Nephron (organoid): ENCODE measurements around the gene MXRA8.

ENCODE experiments used
- H3K27ac Mint-ChIP-seq, 3 experiments: 2 replicates each; pipeline ENCODE4 v1.8.0; 2020; ENCODE audit warnings: mixed read lengths in 3 of 3, mild to moderate bottlenecking in 2 of 3, moderate library complexity in 1 of 3
- H3K27me3 Mint-ChIP-seq: 2 replicates; pipeline ENCODE4 v1.8.0; 2021; ENCODE audit warnings: low read depth, mild to moderate bottlenecking, moderate library complexity, mixed read lengths
- H3K36me3 Mint-ChIP-seq: 2 replicates; pipeline ENCODE4 v1.8.0; 2020; ENCODE audit warnings: low read depth, mixed read lengths
- H3K4me1 Mint-ChIP-seq: 2 replicates; pipeline ENCODE4 v1.8.0; 2020; ENCODE audit warnings: mixed read lengths
- H3K4me3 Mint-ChIP-seq, 3 experiments: 2 replicates each; pipeline ENCODE4 v1.8.0; 2020; ENCODE audit warnings: mild to moderate bottlenecking in 3 of 3, mixed read lengths in 3 of 3, moderate library complexity in 2 of 3
- H3K9me3 Mint-ChIP-seq: 2 replicates; pipeline ENCODE4 v1.8.0; 2020; ENCODE audit warnings: mixed read lengths
- TF ChIP-seq, protein P1 (sequence below), 3 experiments: fragments of 200-600 bp; sonication (generic); IDR thresholded peaks; one replicate each; pipeline ENCODE4 v1.5.0; 2021; ENCODE audit warnings: antibody characterized with exemption in 3 of 3; ENCODE audit not compliant: unreplicated experiment in 3 of 3

Gene MXRA8

DNA sequence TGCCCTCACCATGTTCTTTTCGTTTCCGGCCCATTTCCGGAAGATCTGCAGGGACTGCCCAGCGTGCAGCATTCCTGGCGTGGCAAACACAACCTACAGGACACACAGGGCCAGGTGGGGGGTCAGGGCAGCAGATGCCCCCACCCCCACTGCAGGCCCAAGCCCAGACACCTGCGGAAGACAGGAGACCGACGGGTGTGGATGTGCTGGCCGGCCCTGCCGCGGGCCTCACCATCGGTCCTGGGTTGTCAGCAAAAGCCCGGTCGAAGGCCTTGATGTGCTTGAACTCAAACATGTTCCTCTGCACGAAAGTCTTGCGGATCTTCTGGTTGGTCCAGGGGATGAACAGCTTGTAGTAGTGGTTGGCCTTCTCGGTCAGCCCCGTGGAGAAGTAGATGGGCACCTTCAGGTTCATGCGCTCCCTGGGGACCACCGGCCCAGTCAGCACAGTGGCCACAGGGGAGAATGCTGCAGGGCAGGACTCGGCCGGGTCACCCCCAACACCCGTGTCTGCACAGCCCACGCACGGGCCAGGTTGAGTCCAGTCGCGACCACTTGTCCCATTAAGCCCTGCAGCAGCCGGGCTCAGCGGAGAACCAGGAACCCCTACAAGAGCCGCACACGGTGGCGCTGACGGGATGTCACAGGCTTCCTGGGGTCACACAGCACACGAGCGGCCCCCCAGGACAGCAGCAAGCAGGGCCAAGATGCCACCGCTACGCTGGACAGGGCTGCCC lies 44.7 kb downstream of the MXRA8 start:
- Mint-ChIP-seq H3K27ac (peak overlapping the region in 1 of 3 experiments; percentile 31), H3K9me3 (no peaks in the 10 kb centered on the region), H3K27me3 (no peaks in the 10 kb centered on the region), H3K4me1 (peaks cover 11% of the 10 kb centered on the region), H3K36me3 (peaks cover 16% of the 10 kb centered on the region), H3K4me3 (no peak overlapping the region)
- TF ChIP-seq, protein P1, sequence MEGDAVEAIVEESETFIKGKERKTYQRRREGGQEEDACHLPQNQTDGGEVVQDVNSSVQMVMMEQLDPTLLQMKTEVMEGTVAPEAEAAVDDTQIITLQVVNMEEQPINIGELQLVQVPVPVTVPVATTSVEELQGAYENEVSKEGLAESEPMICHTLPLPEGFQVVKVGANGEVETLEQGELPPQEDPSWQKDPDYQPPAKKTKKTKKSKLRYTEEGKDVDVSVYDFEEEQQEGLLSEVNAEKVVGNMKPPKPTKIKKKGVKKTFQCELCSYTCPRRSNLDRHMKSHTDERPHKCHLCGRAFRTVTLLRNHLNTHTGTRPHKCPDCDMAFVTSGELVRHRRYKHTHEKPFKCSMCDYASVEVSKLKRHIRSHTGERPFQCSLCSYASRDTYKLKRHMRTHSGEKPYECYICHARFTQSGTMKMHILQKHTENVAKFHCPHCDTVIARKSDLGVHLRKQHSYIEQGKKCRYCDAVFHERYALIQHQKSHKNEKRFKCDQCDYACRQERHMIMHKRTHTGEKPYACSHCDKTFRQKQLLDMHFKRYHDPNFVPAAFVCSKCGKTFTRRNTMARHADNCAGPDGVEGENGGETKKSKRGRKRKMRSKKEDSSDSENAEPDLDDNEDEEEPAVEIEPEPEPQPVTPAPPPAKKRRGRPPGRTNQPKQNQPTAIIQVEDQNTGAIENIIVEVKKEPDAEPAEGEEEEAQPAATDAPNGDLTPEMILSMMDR (IDR thresholded peaks at IDR 0.05; ENCODE audit: unreplicated experiment in 3 of 3) = no peak

DNA sequence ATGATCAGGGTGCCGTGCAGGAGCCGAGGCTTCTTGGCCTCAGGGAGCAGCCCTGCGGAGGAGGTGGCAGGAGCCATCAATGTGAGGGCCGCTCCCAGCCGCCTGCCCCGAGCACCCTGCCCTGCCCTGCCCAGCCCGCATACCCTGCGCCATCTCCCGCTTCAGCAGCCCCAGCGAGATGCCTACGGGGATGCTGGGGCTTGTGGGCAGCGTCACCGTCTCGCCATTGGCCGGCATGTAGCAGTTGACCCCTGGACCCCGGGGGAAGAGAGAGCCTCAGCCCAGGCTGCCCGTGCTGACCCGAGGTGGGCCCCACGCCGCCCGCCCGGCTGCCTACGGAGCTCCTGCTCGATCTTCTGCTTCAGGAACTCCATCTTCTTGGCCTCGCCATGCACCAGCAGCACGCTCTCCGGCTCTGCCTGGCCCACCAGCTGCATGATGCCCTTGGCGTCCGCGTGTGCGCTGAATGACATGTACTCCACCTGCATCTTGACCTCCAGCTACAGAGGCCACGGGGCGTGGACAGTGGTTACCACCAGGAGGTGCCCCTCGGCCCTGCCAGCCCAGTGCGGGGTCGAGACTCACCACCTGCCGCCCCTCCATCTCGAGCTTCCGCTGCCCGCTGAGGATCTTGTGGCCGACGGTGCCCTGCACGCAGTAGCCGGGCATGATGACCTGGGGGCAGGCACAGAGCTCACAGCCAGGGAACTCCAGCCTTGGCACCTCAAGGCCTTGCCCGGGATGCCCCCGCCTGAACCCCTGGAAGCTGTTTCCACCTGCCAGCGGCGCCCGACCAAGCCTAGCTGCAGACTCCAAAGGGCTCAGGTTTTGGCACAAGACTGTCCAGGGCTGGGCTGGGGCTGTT lies 45.7 kb downstream of the MXRA8 start:
- Mint-ChIP-seq H3K27me3 (no peaks in the 10 kb centered on the region), H3K4me3 (no peak overlapping the region), H3K27ac (no peak overlapping the region), H3K9me3 (no peaks in the 10 kb centered on the region), H3K4me1 (peaks cover 5% of the 10 kb centered on the region), H3K36me3 (peaks cover 16% of the 10 kb centered on the region)
- TF ChIP-seq, protein P1 (IDR thresholded peaks at IDR 0.05; ENCODE audit: unreplicated experiment in 3 of 3) = no peak

DNA sequence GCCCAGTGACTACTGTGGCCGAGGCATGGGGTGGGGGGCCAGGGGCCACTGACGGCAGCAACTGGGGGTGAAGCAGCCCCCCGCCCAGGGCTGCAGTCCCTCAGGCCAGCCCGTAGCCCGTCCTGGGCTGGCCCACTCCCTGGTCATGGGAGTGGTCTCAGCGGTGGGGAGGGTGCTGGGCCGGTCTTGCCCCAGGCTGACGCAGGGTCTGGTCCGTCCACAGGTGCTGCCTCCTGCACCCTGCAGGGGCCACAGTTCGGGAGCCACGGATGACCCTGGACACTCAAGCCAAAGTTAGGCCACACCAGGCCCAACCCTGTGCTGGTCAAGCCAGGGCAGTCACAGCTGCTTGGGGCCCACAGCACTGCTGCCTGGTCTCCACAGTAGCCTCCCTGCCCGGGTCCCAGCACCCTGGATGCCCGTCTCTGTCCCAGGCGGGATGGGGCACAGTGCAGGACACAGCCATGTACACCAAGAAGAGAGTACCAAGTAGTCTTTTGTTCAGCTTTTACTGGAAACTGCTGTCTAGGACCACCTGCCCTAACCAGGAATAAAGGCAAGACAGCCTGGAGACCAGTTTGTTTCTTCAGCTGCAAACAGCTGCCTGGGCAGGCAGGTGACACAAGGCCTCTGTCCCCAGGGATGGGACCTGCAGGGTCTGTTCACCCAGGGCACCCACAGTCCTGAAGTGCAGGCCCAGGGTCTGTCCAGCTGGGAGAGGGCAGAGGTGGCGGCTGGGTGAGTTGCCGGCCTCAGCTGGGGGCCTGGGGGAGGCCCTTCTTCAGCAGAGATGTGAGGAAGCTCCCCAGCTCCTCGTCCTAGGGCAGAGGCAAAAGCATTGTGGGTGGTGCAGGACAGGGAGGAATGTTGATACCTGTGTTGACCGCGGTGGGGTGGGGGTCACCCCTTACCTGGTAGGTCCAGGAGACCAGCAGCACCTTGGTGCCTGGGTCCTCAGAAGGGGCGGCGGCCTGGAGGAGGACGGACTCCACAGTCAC lies 46.9 kb downstream of the MXRA8 start:
- TF ChIP-seq, protein P1 (IDR thresholded peaks at IDR 0.05; ENCODE audit: unreplicated experiment in 3 of 3) = no peak
- Mint-ChIP-seq H3K36me3 (peaks cover 12% of the 10 kb centered on the region), H3K9me3 (no peaks in the 10 kb centered on the region), H3K27me3 (no peaks in the 10 kb centered on the region), H3K27ac (no peak overlapping the region), H3K4me1 (peaks cover 6% of the 10 kb centered on the region), H3K4me3 (no peak overlapping the region)

DNA sequence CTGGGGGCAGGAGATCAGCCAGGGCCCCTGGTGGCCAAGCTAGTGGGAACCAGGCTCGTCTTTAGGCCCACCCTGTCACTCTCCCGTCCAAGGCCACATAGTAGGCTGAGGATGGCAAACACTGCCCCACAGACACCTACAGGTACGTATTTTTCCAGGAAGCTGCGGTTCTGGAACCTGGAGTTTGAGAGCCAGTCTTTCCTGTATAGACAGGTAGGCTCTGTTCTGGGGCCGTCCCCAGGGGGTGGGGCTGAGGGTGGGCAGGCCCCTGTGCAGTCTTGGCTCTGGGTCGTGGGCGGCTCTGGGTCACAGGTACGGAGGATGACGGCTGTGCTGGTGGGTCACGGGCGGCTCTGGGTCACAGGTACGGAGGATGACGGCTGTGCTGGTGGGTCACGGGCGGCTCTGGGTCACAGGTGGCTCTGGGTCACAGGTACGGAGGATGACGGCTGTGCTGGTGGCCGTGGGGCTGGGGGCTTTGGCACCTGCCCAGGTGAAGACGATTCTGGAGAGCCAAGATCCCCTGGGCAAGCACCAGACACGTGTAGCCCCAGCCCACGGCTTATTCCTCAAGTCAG lies 47.8 kb downstream of the MXRA8 start:
- peaks cover 4% of the 10 kb centered on the region for H3K36me3 Mint-ChIP-seq
- peak overlapping the region; percentile 64 to 77 (median 75) for H3K4me3 Mint-ChIP-seq
- H3K27me3 Mint-ChIP-seq = no peaks in the 10 kb centered on the region
- TF ChIP-seq, protein P1 (IDR thresholded peaks at IDR 0.05; ENCODE audit: unreplicated experiment in 3 of 3) = no peak
- no peak overlapping the region for H3K27ac Mint-ChIP-seq
- no peaks in the 10 kb centered on the region for H3K9me3 Mint-ChIP-seq
- H3K4me1 Mint-ChIP-seq = peaks cover 13% of the 10 kb centered on the region

DNA sequence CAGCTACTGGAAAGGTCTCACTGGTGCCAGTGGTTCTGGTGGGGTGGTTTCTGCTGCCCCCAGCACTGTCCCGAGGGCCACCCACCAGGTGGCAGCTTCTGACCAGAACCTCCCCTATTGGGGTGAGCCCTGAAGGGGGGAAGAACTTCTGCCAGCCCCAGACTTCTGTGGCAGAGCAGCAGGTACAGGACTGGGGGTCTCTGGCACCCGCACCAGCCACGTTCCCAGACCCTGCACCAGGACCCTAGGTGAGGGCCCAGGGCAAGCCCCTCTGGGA lies 48.3 kb downstream of the MXRA8 start:
- H3K4me3 Mint-ChIP-seq = peak overlapping the region; percentile 75 to 79 (median 75)
- TF ChIP-seq, protein P1 (IDR thresholded peaks at IDR 0.05; ENCODE audit: unreplicated experiment in 3 of 3) = no peak
- H3K9me3 Mint-ChIP-seq = no peaks in the 10 kb centered on the region
- peaks cover 15% of the 10 kb centered on the region for H3K4me1 Mint-ChIP-seq
- peaks cover 4% of the 10 kb centered on the region for H3K36me3 Mint-ChIP-seq
- no peak overlapping the region for H3K27ac Mint-ChIP-seq
- H3K27me3 Mint-ChIP-seq = no peaks in the 10 kb centered on the region
